Upper lobe of right lung (tissue), 1 donor: ENCODE data around the gene RALGPS1. TPM values are rescaled to one million over a fixed set of nuclear protein-coding genes. Genes with fewer than 3 reads are reported as not detected.
"Not testable (repeated sequence)": the region's sequence is repeated elsewhere in the genome, so short reads cannot be mapped to it uniquely, and the experiment has no call there.

ENCODE experiments used
- ATAC-seq: fragments of 200-7000 bp; cut with Tn5 transposase; one replicate; pipeline ENCODE4 v1.9.1; 2020; ENCODE audit warnings: mild to moderate bottlenecking, moderate library complexity
- DNase-seq: peaks from one replicate; pipeline ENCODE4 v3.0.0-alpha.2; 2020
- H3K27ac ChIP-seq: fragments of 200-600 bp; one replicate; pipeline ENCODE4 v1.8.0; 2022
- H3K27me3 ChIP-seq: fragments of 200-600 bp; one replicate; pipeline ENCODE4 v1.8.0; 2022; ENCODE audit warnings: mild to moderate bottlenecking
- H3K36me3 ChIP-seq: fragments of 200-600 bp; one replicate; pipeline ENCODE4 v1.8.0; 2022
- H3K4me1 ChIP-seq: fragments of 200-600 bp; one replicate; pipeline ENCODE4 v1.8.0; 2022
- H3K4me3 ChIP-seq: fragments of 200-600 bp; one replicate; pipeline ENCODE4 v1.8.0; 2022; ENCODE audit warnings: mild to moderate bottlenecking
- H3K9me3 ChIP-seq: fragments of 200-600 bp; one replicate; pipeline ENCODE4 v1.8.0; 2022
- CTCF ChIP-seq: fragments of 200-600 bp; IDR thresholded peaks from one replicate; pipeline ENCODE4 v1.8.0; 2022; ENCODE audit warnings: antibody characterized with exemption
- intact Hi-C: fragments of 100-400 bp; cut with DNase I; formaldehyde crosslinking; loops from one replicate; pipeline ENCODE4 v1.11.0; 2022
- total RNA-seq: library from RNA; stranded (reverse); fragmentation: NEBNext Ultra II Directional; extraction: Animal tissue kit (Norgen Biotek cat#: 25700); gene quantifications from one replicate; pipeline ENCODE4 v1.2.1, GENCODE V29; 2021
- donor health status: DM: no; HTN: yes; CAD: no; lungs with severe emphysema.

Gene RALGPS1
- total RNA-seq, 1 donor from 2014 or later, result 15.9 TPM

GRCh38 chr9:127142291-127142690 lies 227.7 kb downstream of the RALGPS1 start:
- H3K36me3 ChIP-seq, result no peaks in the 10 kb centered on the region
- no peak for TF ChIP-seq CTCF
- H3K27me3 ChIP-seq, result no peaks in the 10 kb centered on the region
- H3K27ac ChIP-seq, result no peak overlapping the region
- intact Hi-C loops, result no loop called here
- no peaks in the 10 kb centered on the region for H3K9me3 ChIP-seq
- DNase-seq, result no peak
- no peak for ATAC-seq
- peaks cover 9% of the 10 kb centered on the region for H3K4me1 ChIP-seq
- H3K4me3 ChIP-seq, result no peak overlapping the region

- ATAC-seq (no peak), DNase-seq (no peak)
- Histone ChIP-seq H3K4me1 (peaks cover 9% of the 10 kb centered on the region), H3K27ac (no peak overlapping the region), H3K27me3 (no peaks in the 10 kb centered on the region), H3K36me3 (no peaks in the 10 kb centered on the region), H3K4me3 (no peak overlapping the region), H3K9me3 (no peaks in the 10 kb centered on the region)
- no peak for TF ChIP-seq CTCF
- intact Hi-C loops, result no loop called here
Measured at GRCh38 chr9:127142931-127143464, 228.4 kb downstream of the RALGPS1 start.

GRCh38 chr9:127143920-127144465 lies 229.4 kb downstream of the RALGPS1 start:
- Histone ChIP-seq H3K4me3 (no peak overlapping the region), H3K27me3 (no peaks in the 10 kb centered on the region), H3K27ac (peak overlapping the region; percentile 51), H3K9me3 (no peaks in the 10 kb centered on the region), H3K36me3 (no peaks in the 10 kb centered on the region), H3K4me1 (peaks cover 9% of the 10 kb centered on the region)
- intact Hi-C loops, result no loop called here
- DNase-seq (no peak), ATAC-seq (no peak)
- no peak for TF ChIP-seq CTCF

DNA sequence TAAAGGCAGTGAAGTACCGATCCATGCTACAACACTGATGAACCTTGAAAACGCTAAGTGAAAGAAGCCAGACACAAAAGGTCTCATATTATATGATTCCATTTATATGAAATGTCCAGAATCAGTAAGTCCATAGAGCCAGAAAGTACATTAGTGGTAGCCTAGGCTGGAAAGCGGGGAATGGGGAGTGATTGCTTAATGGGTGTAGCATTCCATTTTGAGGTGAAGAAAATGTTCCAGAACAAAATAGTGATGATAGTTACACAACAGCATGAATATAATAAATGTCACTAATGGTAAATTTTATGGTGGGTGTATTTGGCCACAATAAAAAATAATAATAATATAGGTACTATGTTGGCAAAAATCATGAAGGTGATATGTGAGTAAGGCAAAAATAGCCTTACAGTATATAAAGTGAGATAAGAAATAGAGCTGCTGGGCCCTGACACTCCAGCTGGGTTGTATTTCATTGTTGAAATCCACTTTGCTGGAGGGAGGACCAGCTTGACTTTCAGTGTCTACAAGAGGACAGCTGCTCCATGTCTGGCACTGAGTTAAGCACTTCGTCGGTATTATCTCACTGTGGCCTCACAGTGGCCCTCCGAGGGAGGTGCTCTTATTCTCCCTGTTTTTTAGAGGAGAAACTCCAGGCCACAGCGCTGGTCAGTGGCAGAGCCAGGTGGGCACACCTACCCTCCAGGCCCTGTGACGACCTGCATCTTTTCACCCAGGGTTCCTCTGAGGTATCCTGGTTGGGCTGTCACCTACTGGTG lies 230.3 kb downstream of the RALGPS1 start:
- DNase-seq (peak; percentile 42), ATAC-seq (peak; percentile 47)
- Histone ChIP-seq H3K4me3 (no peak overlapping the region), H3K36me3 (no peaks in the 10 kb centered on the region), H3K9me3 (no peaks in the 10 kb centered on the region), H3K27me3 (no peaks in the 10 kb centered on the region), H3K4me1 (peaks cover 9% of the 10 kb centered on the region), H3K27ac (no peak overlapping the region)
- peak; percentile 18 for TF ChIP-seq CTCF
- intact Hi-C loops, result no loop called here

- DNase-seq, H3K4me1 ChIP-seq, intact Hi-C loops, H3K36me3 ChIP-seq, H3K9me3 ChIP-seq, H3K27me3 ChIP-seq, H3K27ac ChIP-seq, H3K4me3 ChIP-seq, ATAC-seq: not testable (repeated sequence)
Measured at GRCh38 chr9:127146841-127147240, 232.3 kb downstream of the RALGPS1 start.

- TF ChIP-seq CTCF, result no peak
- Histone ChIP-seq H3K27ac (no peak overlapping the region), H3K27me3 (no peaks in the 10 kb centered on the region), H3K9me3 (no peaks in the 10 kb centered on the region), H3K36me3 (no peaks in the 10 kb centered on the region), H3K4me3 (no peak overlapping the region), H3K4me1 (peaks cover 9% of the 10 kb centered on the region)
- intact Hi-C loops, result no loop called here
- no peak for ATAC-seq
- DNase-seq, result no peak
Measured at GRCh38 chr9:127147251-127147650, 232.7 kb downstream of the RALGPS1 start.
